IPS-20b (cell line): Measurements from ENCODE around the gene AMOTL2.

Experiments used
- H3K27ac ChIP-seq: one replicate; pipeline ENCODE4 v1.5.1; 2013; ENCODE audit warnings: low read length
- H3K27me3 ChIP-seq: 2 replicates; pipeline ENCODE4 v1.6.1; 2013; ENCODE audit warnings: mild to moderate bottlenecking, low read length, inconsistent platforms; ENCODE audit not compliant: insufficient read depth
- H3K36me3 ChIP-seq: 2 replicates; pipeline ENCODE4 v1.6.1; 2013; ENCODE audit warnings: low read depth, mild to moderate bottlenecking, inconsistent platforms, low read length, moderate library complexity; ENCODE audit not compliant: insufficient read depth
- H3K4me1 ChIP-seq: 2 replicates; pipeline ENCODE4 v1.6.1; 2013; ENCODE audit warnings: mild to moderate bottlenecking, control low read depth, inconsistent platforms, low read length, moderate library complexity; ENCODE audit not compliant: insufficient read depth
- H3K4me3 ChIP-seq: 2 replicates; pipeline ENCODE4 v1.5.1; 2013; ENCODE audit warnings: mild to moderate bottlenecking, low read length, inconsistent platforms
- H3K9ac ChIP-seq: 2 replicates; pipeline ENCODE4 v1.6.1; 2013; ENCODE audit warnings: low read depth, mild to moderate bottlenecking, inconsistent platforms, low read length, moderate library complexity
- H3K9me3 ChIP-seq: 2 replicates; pipeline ENCODE4 v1.6.1; 2013; ENCODE audit warnings: mild to moderate bottlenecking, low read depth, low read length, inconsistent platforms; ENCODE audit not compliant: insufficient read depth

AMOTL2 gene

GRCh38 chr3:134337071-134337482 lies 37.2 kb downstream of the AMOTL2 start:
- Histone ChIP-seq H3K27me3 (no peaks in the 10 kb centered on the region), H3K9me3 (no peaks in the 10 kb centered on the region), H3K9ac (no peak overlapping the region), H3K4me1 (peaks cover 20% of the 10 kb centered on the region), H3K36me3 (no peaks in the 10 kb centered on the region), H3K27ac (no peak overlapping the region), H3K4me3 (no peak overlapping the region)

- Histone ChIP-seq H3K4me3 (no peak overlapping the region), H3K27me3 (no peaks in the 10 kb centered on the region), H3K9me3 (no peaks in the 10 kb centered on the region), H3K9ac (no peak overlapping the region), H3K36me3 (no peaks in the 10 kb centered on the region), H3K4me1 (peaks cover 25% of the 10 kb centered on the region), H3K27ac (no peak overlapping the region)
Measured at GRCh38 chr3:134336587-134336986, 37.7 kb downstream of the AMOTL2 start.

- no peak overlapping the region for H3K27ac ChIP-seq
- H3K9me3 ChIP-seq: no peaks in the 10 kb centered on the region
- no peak overlapping the region for H3K9ac ChIP-seq
- H3K4me3 ChIP-seq: no peak overlapping the region
- no peaks in the 10 kb centered on the region for H3K27me3 ChIP-seq
- H3K4me1 ChIP-seq: peaks cover 33% of the 10 kb centered on the region
- H3K36me3 ChIP-seq: no peaks in the 10 kb centered on the region
Measured at GRCh38 chr3:134334901-134335280, 39.4 kb downstream of the AMOTL2 start.

GRCh38 chr3:134334231-134334900 lies 39.9 kb downstream of the AMOTL2 start:
- H3K9ac ChIP-seq: no peak overlapping the region
- peaks cover 33% of the 10 kb centered on the region for H3K4me1 ChIP-seq
- no peak overlapping the region for H3K4me3 ChIP-seq
- H3K36me3 ChIP-seq: no peaks in the 10 kb centered on the region
- no peaks in the 10 kb centered on the region for H3K9me3 ChIP-seq
- H3K27ac ChIP-seq: no peak overlapping the region
- H3K27me3 ChIP-seq: no peaks in the 10 kb centered on the region

GRCh38 chr3:134333522-134334181 lies 40.6 kb downstream of the AMOTL2 start:
- Histone ChIP-seq H3K27ac (no peak overlapping the region), H3K9me3 (no peaks in the 10 kb centered on the region), H3K27me3 (no peaks in the 10 kb centered on the region), H3K4me1 (peaks cover 33% of the 10 kb centered on the region), H3K36me3 (no peaks in the 10 kb centered on the region), H3K4me3 (no peak overlapping the region), H3K9ac (no peak overlapping the region)

- H3K4me3 ChIP-seq: no peak overlapping the region
- no peak overlapping the region for H3K9ac ChIP-seq
- H3K9me3 ChIP-seq: no peaks in the 10 kb centered on the region
- H3K27ac ChIP-seq: no peak overlapping the region
- H3K36me3 ChIP-seq: no peaks in the 10 kb centered on the region
- peaks cover 36% of the 10 kb centered on the region for H3K4me1 ChIP-seq
- no peaks in the 10 kb centered on the region for H3K27me3 ChIP-seq
Measured at GRCh38 chr3:134332344-134332743, 41.9 kb downstream of the AMOTL2 start.

- Histone ChIP-seq H3K4me3 (no peak overlapping the region), H3K9me3 (no peaks in the 10 kb centered on the region), H3K27ac (no peak overlapping the region), H3K36me3 (no peaks in the 10 kb centered on the region), H3K4me1 (peaks cover 40% of the 10 kb centered on the region), H3K9ac (no peak overlapping the region), H3K27me3 (no peaks in the 10 kb centered on the region)
Measured at GRCh38 chr3:134331811-134332199, 42.4 kb downstream of the AMOTL2 start.

- Histone ChIP-seq H3K36me3 (no peaks in the 10 kb centered on the region), H3K27me3 (no peaks in the 10 kb centered on the region), H3K9ac (no peak overlapping the region), H3K9me3 (no peaks in the 10 kb centered on the region), H3K27ac (no peak overlapping the region), H3K4me3 (no peak overlapping the region), H3K4me1 (peaks cover 46% of the 10 kb centered on the region)
Measured at GRCh38 chr3:134330883-134331810, 43.1 kb downstream of the AMOTL2 start.

- Histone ChIP-seq H3K27ac (no peak overlapping the region), H3K9ac (no peak overlapping the region), H3K4me3 (no peak overlapping the region), H3K4me1 (peaks cover 40% of the 10 kb centered on the region), H3K36me3 (no peaks in the 10 kb centered on the region), H3K27me3 (no peaks in the 10 kb centered on the region), H3K9me3 (no peaks in the 10 kb centered on the region)
Measured at GRCh38 chr3:134328846-134329245, 45.4 kb downstream of the AMOTL2 start.

- H3K9ac ChIP-seq: no peak overlapping the region
- no peak overlapping the region for H3K4me3 ChIP-seq
- no peak overlapping the region for H3K27ac ChIP-seq
- H3K36me3 ChIP-seq: no peaks in the 10 kb centered on the region
- no peaks in the 10 kb centered on the region for H3K27me3 ChIP-seq
- H3K9me3 ChIP-seq: no peaks in the 10 kb centered on the region
- peaks cover 33% of the 10 kb centered on the region for H3K4me1 ChIP-seq
Measured at GRCh38 chr3:134328147-134328591, 46.1 kb downstream of the AMOTL2 start.

- no peak overlapping the region for H3K27ac ChIP-seq
- H3K9ac ChIP-seq: peak overlapping the region; percentile 15; the same call in 1 of the 2 replicates
- H3K27me3 ChIP-seq: no peaks in the 10 kb centered on the region
- no peak overlapping the region for H3K4me3 ChIP-seq
- no peaks in the 10 kb centered on the region for H3K36me3 ChIP-seq
- peaks cover 31% of the 10 kb centered on the region for H3K4me1 ChIP-seq
- no peaks in the 10 kb centered on the region for H3K9me3 ChIP-seq
Measured at GRCh38 chr3:134327594-134327975, 46.7 kb downstream of the AMOTL2 start.
